ENCODE measurements around the gene NDUFB11.

Gene NDUFB11

GRCh38 chrX:47171996-47172395 is 27.5 kb upstream of the NDUFB11 start:
- Histone ChIP-seq H3K4me3 (no peak overlapping the region), H3K9ac (ENCODE audit: insufficient read length) (no peak overlapping the region), H3K9me3 (ENCODE audit: low read depth, low read length) (no peaks in the 10 kb centered on the region), H3K27ac (no peak overlapping the region), H3K36me3 (ENCODE audit: insufficient read depth, low read length) (peaks cover 13% of the 10 kb centered on the region; the same call in 1 of the 2 replicates)
- TF ChIP-seq POLR2AphosphoS5 (IDR thresholded peaks at IDR 0.05; ENCODE audit: borderline replicate concordance, low read depth, low read length): no peak
- no peak for TF ChIP-seq EZH2 (IDR thresholded peaks at IDR 0.05)
- TF ChIP-seq FOXP2 (optimal IDR thresholded peaks at IDR 0.05; ENCODE audit: control extremely low read depth, extremely low read length, insufficient read depth): no peak
- no peak for DNase-seq (ENCODE audit: low read depth, low spot score)

- TF ChIP-seq FOXP2 (optimal IDR thresholded peaks at IDR 0.05; ENCODE audit: control extremely low read depth, extremely low read length, insufficient read depth) (no peak), POLR2AphosphoS5 (IDR thresholded peaks at IDR 0.05; ENCODE audit: borderline replicate concordance, low read depth, low read length) (no peak), EZH2 (IDR thresholded peaks at IDR 0.05) (no peak)
- H3K4me3 ChIP-seq: no peak overlapping the region
- peaks cover 11% of the 10 kb centered on the region; the same call in 1 of the 2 replicates for H3K36me3 ChIP-seq (ENCODE audit: insufficient read depth, low read length)
Observed at GRCh38 chrX:47170861-47171692, 26.6 kb upstream of the NDUFB11 start.

GRCh38 chrX:47169726-47170515 is 25.4 kb upstream of the NDUFB11 start:
- Histone ChIP-seq H3K9ac (ENCODE audit: insufficient read length) (no peak overlapping the region), H3K9me3 (ENCODE audit: low read depth, low read length) (no peaks in the 10 kb centered on the region), H3K27ac (no peak overlapping the region), H3K36me3 (ENCODE audit: insufficient read depth, low read length) (peaks cover 11% of the 10 kb centered on the region; the same call in 1 of the 2 replicates), H3K4me3 (no peak overlapping the region)
- no peak for DNase-seq (ENCODE audit: low read depth, low spot score)
- TF ChIP-seq FOXP2 (optimal IDR thresholded peaks at IDR 0.05; ENCODE audit: control extremely low read depth, extremely low read length, insufficient read depth) (no peak), POLR2AphosphoS5 (IDR thresholded peaks at IDR 0.05; ENCODE audit: borderline replicate concordance, low read depth, low read length) (no peak), EZH2 (IDR thresholded peaks at IDR 0.05) (no peak)

More at GRCh38 chrX:47170861-47171692, 26.6 kb upstream of the NDUFB11 start:
- no peak for DNase-seq (ENCODE audit: low read depth, low spot score)
- no peak overlapping the region for H3K9ac ChIP-seq (ENCODE audit: insufficient read length)
- H3K27ac ChIP-seq: no peak overlapping the region
- no peaks in the 10 kb centered on the region for H3K9me3 ChIP-seq (ENCODE audit: low read depth, low read length)

- Histone ChIP-seq H3K9me3 (ENCODE audit: low read depth, low read length) (no peaks in the 10 kb centered on the region), H3K4me3 (no peak overlapping the region), H3K27ac (no peak overlapping the region), H3K9ac (ENCODE audit: insufficient read length) (no peak overlapping the region), H3K36me3 (ENCODE audit: insufficient read depth, low read length) (peaks cover 16% of the 10 kb centered on the region)
- TF ChIP-seq EZH2 (IDR thresholded peaks at IDR 0.05) (no peak), POLR2AphosphoS5 (IDR thresholded peaks at IDR 0.05; ENCODE audit: borderline replicate concordance, low read depth, low read length) (no peak)
- no peak for DNase-seq (ENCODE audit: low read depth, low spot score)
Observed at GRCh38 chrX:47169273-47169672, 24.8 kb upstream of the NDUFB11 start.

GRCh38 chrX:47168495-47169073 is 24.1 kb upstream of the NDUFB11 start:
- DNase-seq (ENCODE audit: low read depth, low spot score): no peak
- H3K4me3 ChIP-seq: no peak overlapping the region
- H3K36me3 ChIP-seq (ENCODE audit: insufficient read depth, low read length): peaks cover 16% of the 10 kb centered on the region
- no peak overlapping the region for H3K27ac ChIP-seq
- no peak for TF ChIP-seq FOXP2 (optimal IDR thresholded peaks at IDR 0.05; ENCODE audit: control extremely low read depth, extremely low read length, insufficient read depth)
- TF ChIP-seq EZH2 (IDR thresholded peaks at IDR 0.05): no peak
- TF ChIP-seq POLR2AphosphoS5 (IDR thresholded peaks at IDR 0.05; ENCODE audit: borderline replicate concordance, low read depth, low read length): no peak
- H3K9me3 ChIP-seq (ENCODE audit: low read depth, low read length): no peaks in the 10 kb centered on the region
- H3K9ac ChIP-seq (ENCODE audit: insufficient read length): no peak overlapping the region

- Histone ChIP-seq H3K27ac (no peak overlapping the region), H3K36me3 (ENCODE audit: insufficient read depth, low read length) (peaks cover 27% of the 10 kb centered on the region), H3K4me3 (no peak overlapping the region), H3K9me3 (ENCODE audit: low read depth, low read length) (no peaks in the 10 kb centered on the region), H3K9ac (ENCODE audit: insufficient read length) (no peak overlapping the region)
- no peak for DNase-seq (ENCODE audit: low read depth, low spot score)
- TF ChIP-seq EZH2 (IDR thresholded peaks at IDR 0.05) (no peak), POLR2AphosphoS5 (IDR thresholded peaks at IDR 0.05; ENCODE audit: borderline replicate concordance, low read depth, low read length) (no peak), FOXP2 (optimal IDR thresholded peaks at IDR 0.05; ENCODE audit: control extremely low read depth, extremely low read length, insufficient read depth) (no peak)
Observed at GRCh38 chrX:47166126-47166525, 21.6 kb upstream of the NDUFB11 start.

- no peak overlapping the region for H3K9ac ChIP-seq (ENCODE audit: insufficient read length)
- H3K9me3 ChIP-seq (ENCODE audit: low read depth, low read length): no peaks in the 10 kb centered on the region
- no peak for DNase-seq (ENCODE audit: low read depth, low spot score)
- TF ChIP-seq POLR2AphosphoS5 (IDR thresholded peaks at IDR 0.05; ENCODE audit: borderline replicate concordance, low read depth, low read length): no peak
- no peak for TF ChIP-seq FOXP2 (optimal IDR thresholded peaks at IDR 0.05; ENCODE audit: control extremely low read depth, extremely low read length, insufficient read depth)
- no peak for TF ChIP-seq EZH2 (IDR thresholded peaks at IDR 0.05)
- peaks cover 31% of the 10 kb centered on the region for H3K36me3 ChIP-seq (ENCODE audit: insufficient read depth, low read length)
- H3K4me3 ChIP-seq: no peak overlapping the region
- H3K27ac ChIP-seq: no peak overlapping the region
Observed at GRCh38 chrX:47164420-47164819, 19.9 kb upstream of the NDUFB11 start.

Measured in SK-N-MC (cell line).